Loucy (cell line): Measurements from ENCODE around the gene PXMP4.
A peak's percentile ranks its signal among the peaks of the same experiment; 100 is the strongest.

Experiments
- H2AFZ ChIP-seq: fragments of 200-600 bp; sonication (generic); 2 replicates; pipeline ENCODE4 v1.6.0; 2016; ENCODE audit warnings: antibody characterized with exemption, mild to moderate bottlenecking, low read length, moderate library complexity
- H3F3A ChIP-seq: fragments of 200-600 bp; 2 replicates; pipeline ENCODE4 v1.6.0; 2016; ENCODE audit warnings: antibody characterized with exemption, low read depth, mild to moderate bottlenecking
- H3K27me3 ChIP-seq: fragments of 200-600 bp; sonication (generic); 2 replicates; pipeline ENCODE4 v1.6.1; 2014; ENCODE audit warnings: low read length, mild to moderate bottlenecking; ENCODE audit not compliant: insufficient read depth, poor library complexity, severe bottlenecking
- H3K36me3 ChIP-seq: fragments of 200-600 bp; sonication (generic); 2 replicates; pipeline ENCODE4 v1.6.1; 2016; ENCODE audit warnings: low read length; ENCODE audit not compliant: insufficient read depth
- H3K4me1 ChIP-seq: fragments of 200-600 bp; sonication (generic); 2 replicates; pipeline ENCODE4 v1.5.1; 2014; ENCODE audit warnings: low read length, mild to moderate bottlenecking; ENCODE audit not compliant: insufficient read depth, poor library complexity, severe bottlenecking
- H3K4me2 ChIP-seq: fragments of 200-600 bp; sonication (generic); 2 replicates; pipeline ENCODE4 v1.6.0; 2014; ENCODE audit warnings: antibody characterized with exemption, low read length, low read depth, mild to moderate bottlenecking; ENCODE audit not compliant: poor library complexity, severe bottlenecking
- H3K4me3 ChIP-seq: fragments of 200-600 bp; sonication (generic); 2 replicates; pipeline ENCODE4 v1.5.1; 2014; ENCODE audit warnings: low read length, mild to moderate bottlenecking, mixed read lengths; ENCODE audit not compliant: poor library complexity, severe bottlenecking
- H3K79me2 ChIP-seq: fragments of 200-600 bp; sonication (generic); 2 replicates; pipeline ENCODE4 v1.6.1; 2014; ENCODE audit warnings: low read length; ENCODE audit not compliant: insufficient read depth
- H3K9ac ChIP-seq: fragments of 200-600 bp; sonication (generic); 2 replicates; pipeline ENCODE4 v1.6.0; 2014; ENCODE audit warnings: mild to moderate bottlenecking, low read depth, low read length, moderate library complexity; ENCODE audit not compliant: poor library complexity, severe bottlenecking
- H3K9me2 ChIP-seq: fragments of 200-600 bp; sonication (generic); replicated peaks from 2 replicates; pipeline ENCODE4 v1.6.1; 2016; ENCODE audit warnings: low read depth, low read length, mixed read lengths
- H3K9me3 ChIP-seq: fragments of 200-600 bp; sonication (generic); 2 replicates; pipeline ENCODE4 v1.6.1; 2014; ENCODE audit warnings: mild to moderate bottlenecking, antibody characterized with exemption, low read length, low read depth; ENCODE audit not compliant: insufficient read depth
- H4K20me1 ChIP-seq: fragments of 200-600 bp; sonication (generic); 2 replicates; pipeline ENCODE4 v1.6.0; 2014; ENCODE audit warnings: antibody characterized with exemption, low read length, mild to moderate bottlenecking; ENCODE audit not compliant: insufficient read depth, poor library complexity, severe bottlenecking
- EZH2phosphoT487 ChIP-seq: fragments of 200-600 bp; IDR thresholded peaks from 2 replicates; pipeline ENCODE4 v1.6.1; 2018; ENCODE audit warnings: antibody characterized with exemption, mild to moderate bottlenecking, moderate library complexity, borderline replicate concordance
- TF ChIP-seq, protein P1 (sequence below): fragments of 200-600 bp; sonication (generic); conservative IDR thresholded peaks from 2 replicates; pipeline ENCODE4 v1.5.1; 2014; ENCODE audit warnings: mild to moderate bottlenecking, antibody characterized with exemption, low read length

Gene PXMP4

DNA sequence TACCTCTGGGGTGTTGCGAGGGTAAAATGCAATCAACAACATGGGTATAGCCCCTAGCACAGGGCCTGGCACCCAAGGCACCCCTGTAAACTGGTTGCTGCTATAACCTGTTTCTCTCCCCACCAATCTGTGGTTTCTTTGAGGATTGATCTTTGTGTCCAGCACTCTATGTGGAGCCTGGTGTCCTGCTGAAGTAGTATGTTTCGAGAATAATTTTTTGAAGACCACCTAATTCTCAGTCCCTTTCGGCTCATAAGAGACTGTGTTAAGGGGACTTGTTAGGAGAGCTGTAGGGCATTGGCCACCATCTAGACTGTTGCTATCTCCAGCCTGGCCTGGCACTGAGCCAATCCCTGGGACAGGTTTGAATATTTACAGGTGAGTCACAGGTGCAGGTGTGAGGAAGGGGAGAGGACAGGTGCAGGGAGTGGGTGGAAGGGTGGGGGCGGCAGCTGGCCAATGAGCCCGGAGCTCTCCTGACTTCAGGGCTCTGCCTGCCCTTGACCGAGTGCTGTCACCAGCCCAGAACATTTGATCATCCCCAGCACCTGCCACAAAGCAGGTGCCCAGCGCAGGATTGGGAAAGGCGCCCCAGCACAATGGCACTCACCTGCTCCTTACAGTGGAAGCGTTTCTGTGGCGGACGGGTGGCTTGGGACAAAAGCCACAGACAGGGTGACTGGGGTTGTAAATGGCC, 66.1 kb downstream of the PXMP4 start:
- Histone ChIP-seq H3K9me3 (no peaks in the 10 kb centered on the region), H3K36me3 (no peaks in the 10 kb centered on the region), H4K20me1 (no peaks in the 10 kb centered on the region), H3K27me3 (no peaks in the 10 kb centered on the region), H3F3A (no peaks in the 10 kb centered on the region), H3K4me1 (no peaks in the 10 kb centered on the region), H2AFZ (no peak overlapping the region), H3K79me2 (no peaks in the 10 kb centered on the region), H3K9me2 (no peaks in the 10 kb centered on the region), H3K4me3 (no peak overlapping the region), H3K9ac (no peak overlapping the region), H3K4me2 (no peak overlapping the region)
- TF ChIP-seq, protein P1, sequence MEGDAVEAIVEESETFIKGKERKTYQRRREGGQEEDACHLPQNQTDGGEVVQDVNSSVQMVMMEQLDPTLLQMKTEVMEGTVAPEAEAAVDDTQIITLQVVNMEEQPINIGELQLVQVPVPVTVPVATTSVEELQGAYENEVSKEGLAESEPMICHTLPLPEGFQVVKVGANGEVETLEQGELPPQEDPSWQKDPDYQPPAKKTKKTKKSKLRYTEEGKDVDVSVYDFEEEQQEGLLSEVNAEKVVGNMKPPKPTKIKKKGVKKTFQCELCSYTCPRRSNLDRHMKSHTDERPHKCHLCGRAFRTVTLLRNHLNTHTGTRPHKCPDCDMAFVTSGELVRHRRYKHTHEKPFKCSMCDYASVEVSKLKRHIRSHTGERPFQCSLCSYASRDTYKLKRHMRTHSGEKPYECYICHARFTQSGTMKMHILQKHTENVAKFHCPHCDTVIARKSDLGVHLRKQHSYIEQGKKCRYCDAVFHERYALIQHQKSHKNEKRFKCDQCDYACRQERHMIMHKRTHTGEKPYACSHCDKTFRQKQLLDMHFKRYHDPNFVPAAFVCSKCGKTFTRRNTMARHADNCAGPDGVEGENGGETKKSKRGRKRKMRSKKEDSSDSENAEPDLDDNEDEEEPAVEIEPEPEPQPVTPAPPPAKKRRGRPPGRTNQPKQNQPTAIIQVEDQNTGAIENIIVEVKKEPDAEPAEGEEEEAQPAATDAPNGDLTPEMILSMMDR: no peak
- no peak for TF ChIP-seq EZH2phosphoT487

DNA sequence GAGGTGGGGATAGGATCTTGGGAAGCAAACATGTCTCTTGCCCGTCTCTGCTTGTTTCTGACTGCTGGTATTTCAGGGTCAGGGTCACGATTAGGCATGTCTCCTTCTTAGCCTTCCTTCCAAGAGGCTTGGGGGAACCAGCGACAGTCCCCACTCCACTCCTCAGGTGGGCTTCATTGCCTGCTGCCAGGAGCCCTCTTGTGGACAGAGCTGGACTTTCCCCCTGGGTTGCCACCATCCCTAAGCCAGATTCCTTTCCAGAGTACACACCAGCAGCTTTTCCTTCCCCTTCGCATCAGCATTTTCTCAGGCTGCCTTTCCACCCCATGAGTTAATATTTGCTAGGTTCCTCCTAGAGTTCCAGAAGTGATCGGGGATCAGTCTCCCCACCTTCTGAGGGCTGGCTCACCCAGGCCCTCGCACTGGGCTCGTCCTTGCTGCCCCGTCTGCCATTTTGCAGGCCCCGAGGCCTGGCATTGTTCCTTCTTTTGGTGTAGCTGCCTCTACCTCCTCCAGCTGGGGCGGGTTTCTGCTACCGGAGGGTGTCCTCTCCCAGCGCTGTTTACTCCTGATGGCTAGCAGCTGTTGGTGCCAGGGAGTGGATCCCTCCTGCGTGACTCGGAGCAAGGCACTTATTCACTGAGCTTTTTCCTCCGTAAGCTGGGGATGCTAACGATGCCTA, 66.8 kb downstream of the PXMP4 start:
- H3K9ac ChIP-seq: no peak overlapping the region
- no peak for TF ChIP-seq EZH2phosphoT487
- TF ChIP-seq, protein P1: peak; percentile 89

More for the DNA sequence above, 66.8 kb downstream of the PXMP4 start:
- Histone ChIP-seq H3K4me1 (no peaks in the 10 kb centered on the region), H3K79me2 (no peaks in the 10 kb centered on the region), H3K27me3 (no peaks in the 10 kb centered on the region), H3K4me2 (no peak overlapping the region), H3K36me3 (no peaks in the 10 kb centered on the region), H3K9me2 (no peaks in the 10 kb centered on the region), H3K4me3 (no peak overlapping the region), H3F3A (no peaks in the 10 kb centered on the region), H2AFZ (no peak overlapping the region), H4K20me1 (no peaks in the 10 kb centered on the region), H3K9me3 (no peaks in the 10 kb centered on the region)
